GM13976 (cell line): ENCODE results near the gene FAHD2B.
"Not testable (repeated sequence)": the region's sequence is repeated elsewhere in the genome, so short reads cannot be mapped to it uniquely, and the experiment has no call there.

Experiments used
- DNase-seq: peaks from one replicate; pipeline ENCODE4 v3.0.0; 2012; ENCODE audit warnings: low spot score
- CTCF ChIP-seq: IDR thresholded peaks from 2 replicates; pipeline ENCODE4 v1.5.1; 2012; ENCODE audit warnings: borderline replicate concordance, mild to moderate bottlenecking; ENCODE audit not compliant: insufficient read depth; ENCODE audit errors: extremely low read depth, missing control alignments, control extremely low read depth
- in situ Hi-C: fragments of 300-500 bp; cut with MboI; formaldehyde crosslinking; loops from one replicate; pipeline ENCODE4 v1.12.0; 2022; ENCODE audit warnings: low sequenced_read_pairs, mixed read lengths, inconsistent platforms; ENCODE audit not compliant: unreplicated experiment

The FAHD2B gene

GRCh38 chr2:97094772-97095611 is at the start of gene FAHD2B:
Gene FAHD2B, minus strand, starts transcription at chr2:97094882. Its CDS starts 3,176 bp downstream, at chr2:97091706.
- in situ Hi-C loops, result not testable (repeated sequence)
- peak; percentile 62 for DNase-seq

GRCh38 chr2:97144016-97144415 is 49.3 kb upstream of the FAHD2B start:
- in situ Hi-C loops, DNase-seq: not testable (repeated sequence)

GRCh38 chr2:97129090-97129489 is 34.4 kb upstream of the FAHD2B start:
- DNase-seq, in situ Hi-C loops: not testable (repeated sequence)

- in situ Hi-C loops, result loop anchor here (25.0 kb wide), 1 partner anchor 152 kb away; no protein-coding TSS in a partner anchor
Measured at GRCh38 chr2:97113882-97114255, 19.2 kb upstream of the FAHD2B start.

GRCh38 chr2:97113050-97113881 is 18.6 kb upstream of the FAHD2B start, which contains the start of gene ANKRD36:
Gene ANKRD36, plus strand, starts transcription at chr2:97113153. Its CDS starts 587 bp downstream, at chr2:97113740.
- in situ Hi-C loops, result loop anchor here (25.0 kb wide), 1 partner anchor 151 kb away; no protein-coding TSS in a partner anchor

More at GRCh38 chr2:97113882-97114255, 19.2 kb upstream of the FAHD2B start:
- not testable (repeated sequence) for DNase-seq

GRCh38 chr2:97112320-97113049 is 17.8 kb upstream of the FAHD2B start:
- not testable (repeated sequence) for DNase-seq
- peak; percentile 65 for TF ChIP-seq CTCF
- in situ Hi-C loops, result loop anchor here (25.0 kb wide), 1 partner anchor 150 kb away; no protein-coding TSS in a partner anchor

More at GRCh38 chr2:97113050-97113881, 18.6 kb upstream of the FAHD2B start, which contains the start of gene ANKRD36:
- peak; percentile 83 for TF ChIP-seq CTCF
- DNase-seq, result peak; percentile 76

GRCh38 chr2:97111246-97111645 is 16.6 kb upstream of the FAHD2B start:
- in situ Hi-C loops, result loop anchor here (25.0 kb wide), 1 partner anchor 149 kb away; no protein-coding TSS in a partner anchor
- not testable (repeated sequence) for DNase-seq

GRCh38 chr2:97106878-97107277 is 12.2 kb upstream of the FAHD2B start:
- not testable (repeated sequence) for DNase-seq
- in situ Hi-C loops, result loop anchor here (25.0 kb wide), 1 partner anchor 145 kb away; no protein-coding TSS in a partner anchor

GRCh38 chr2:97098786-97099372 is 4.2 kb upstream of the FAHD2B start:
- DNase-seq, in situ Hi-C loops: not testable (repeated sequence)

- in situ Hi-C loops, result no loop called here
- no peak for DNase-seq
- no peak for TF ChIP-seq CTCF
Measured at GRCh38 chr2:97095661-97096060, 979 bp upstream of the FAHD2B start.

GRCh38 chr2:97093983-97094771 is 505 bp downstream of the FAHD2B start:
- DNase-seq, in situ Hi-C loops: not testable (repeated sequence)

- in situ Hi-C loops, DNase-seq: not testable (repeated sequence)
Measured at GRCh38 chr2:97092946-97093345, 1.7 kb downstream of the FAHD2B start.
